Left ventricle myocardium superior (tissue), 1 donor: ENCODE measurements around the gene PICALM. TPM values are rescaled to one million over a fixed set of nuclear protein-coding genes. Genes with fewer than 3 reads are reported as not detected.
"Not testable (repeated sequence)": the region's sequence is repeated elsewhere in the genome, so short reads cannot be mapped to it uniquely, and the experiment has no call there.

Experiments used
- ATAC-seq: fragments of 200-7000 bp; cut with Tn5 transposase; one replicate; pipeline ENCODE4 v1.9.1; 2020; ENCODE audit warnings: mild to moderate bottlenecking, moderate library complexity
- DNase-seq: peaks from one replicate; pipeline ENCODE4 v3.0.0-alpha.2; 2020
- intact Hi-C: fragments of 100-400 bp; cut with micrococcal nuclease; formaldehyde crosslinking; loops from one replicate; pipeline ENCODE4 v1.11.0; 2022
- long read RNA-seq: library from polyadenylated mRNA; unstranded; transcript quantifications from one replicate; pipeline ENCODE4 v2.0.0, GENCODE V29; 2021
- total RNA-seq: library from RNA; stranded (reverse); fragmentation: NEBNext Ultra II Directional; extraction: Animal tissue kit (Norgen Biotek cat#: 25700); gene quantifications from one replicate; pipeline ENCODE4 v1.2.1, GENCODE V29; 2021
- donor health status: DM: no; HTN: yes; CAD: no; lungs with severe emphysema.

PICALM gene
- 122 TPM for total RNA-seq
- long read RNA-seq, transcript PICALM-205 (3 exons, 738 nt) = minor isoform, 7 of 65 reads
- long read RNA-seq, transcript PICALM-219 (20 exons, 3,474 nt) = major isoform, 11 of 65 reads
- long read RNA-seq, partial matches to known transcripts = 11 of 65 reads
- long read RNA-seq, other reads (novel, unspliced or antisense) = 35 of 65 reads

DNA sequence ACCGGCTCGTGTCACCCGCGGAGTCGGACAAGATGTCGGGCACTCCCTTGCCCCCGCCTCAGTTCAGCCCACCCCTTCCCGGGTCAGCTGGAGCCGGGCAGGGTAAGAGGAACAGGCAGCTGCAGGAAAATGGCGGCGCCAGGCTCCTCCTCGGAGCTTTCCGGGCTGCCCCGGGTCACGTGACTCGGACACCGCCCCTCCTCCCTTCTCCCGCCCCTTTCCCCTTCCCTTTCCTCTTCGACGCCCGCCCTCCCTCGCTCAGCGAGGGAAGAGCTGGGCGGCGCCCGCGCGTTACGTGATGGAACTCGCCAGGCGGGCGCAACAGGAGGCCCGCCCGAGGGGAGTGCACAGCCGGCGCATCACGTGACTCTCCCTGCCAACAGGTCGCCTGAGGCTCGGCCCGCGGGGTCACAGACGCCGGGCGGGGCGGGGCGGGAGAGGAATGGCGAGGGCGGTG lies at the start of gene PICALM:
Gene PICALM (minus strand): TSS at position 134 of the 457 bp plus-strand sequence. CDS start 304 bp downstream, outside the sequence.
- ATAC-seq (peak; percentile 96), DNase-seq (peak; percentile 99)
- intact Hi-C loops = no loop called here

GRCh38 chr11:86118253-86118652 lies 49.4 kb upstream of the PICALM start:
- intact Hi-C loops = no loop called here
- ATAC-seq (peak; percentile 35), DNase-seq (no peak)

GRCh38 chr11:86117712-86118063 lies 48.8 kb upstream of the PICALM start:
- intact Hi-C loops = no loop called here
- no peak for ATAC-seq
- no peak for DNase-seq

- intact Hi-C loops = no loop called here
- ATAC-seq (no peak), DNase-seq (no peak)
These were observed 48.3 kb upstream of the PICALM start for GRCh38 chr11:86117001-86117711.

DNA sequence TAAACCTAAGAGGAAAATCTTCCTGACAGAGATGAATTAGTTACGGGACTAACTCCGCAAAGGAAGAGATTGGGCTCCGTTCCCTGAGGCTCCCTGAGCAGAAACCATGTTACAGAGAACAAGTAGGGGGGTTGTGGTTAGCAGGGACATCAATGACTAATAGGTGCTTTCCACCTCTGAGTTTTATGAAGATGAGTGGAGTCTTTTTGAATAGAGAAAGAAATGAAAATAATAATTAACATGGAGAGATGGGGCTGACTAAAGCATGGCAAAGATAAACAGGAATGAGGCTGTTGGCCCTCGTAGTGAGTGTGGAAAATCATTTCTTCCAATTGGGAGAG lies 47.5 kb upstream of the PICALM start:
- ATAC-seq (no peak), DNase-seq (no peak)
- intact Hi-C loops = no loop called here

DNA sequence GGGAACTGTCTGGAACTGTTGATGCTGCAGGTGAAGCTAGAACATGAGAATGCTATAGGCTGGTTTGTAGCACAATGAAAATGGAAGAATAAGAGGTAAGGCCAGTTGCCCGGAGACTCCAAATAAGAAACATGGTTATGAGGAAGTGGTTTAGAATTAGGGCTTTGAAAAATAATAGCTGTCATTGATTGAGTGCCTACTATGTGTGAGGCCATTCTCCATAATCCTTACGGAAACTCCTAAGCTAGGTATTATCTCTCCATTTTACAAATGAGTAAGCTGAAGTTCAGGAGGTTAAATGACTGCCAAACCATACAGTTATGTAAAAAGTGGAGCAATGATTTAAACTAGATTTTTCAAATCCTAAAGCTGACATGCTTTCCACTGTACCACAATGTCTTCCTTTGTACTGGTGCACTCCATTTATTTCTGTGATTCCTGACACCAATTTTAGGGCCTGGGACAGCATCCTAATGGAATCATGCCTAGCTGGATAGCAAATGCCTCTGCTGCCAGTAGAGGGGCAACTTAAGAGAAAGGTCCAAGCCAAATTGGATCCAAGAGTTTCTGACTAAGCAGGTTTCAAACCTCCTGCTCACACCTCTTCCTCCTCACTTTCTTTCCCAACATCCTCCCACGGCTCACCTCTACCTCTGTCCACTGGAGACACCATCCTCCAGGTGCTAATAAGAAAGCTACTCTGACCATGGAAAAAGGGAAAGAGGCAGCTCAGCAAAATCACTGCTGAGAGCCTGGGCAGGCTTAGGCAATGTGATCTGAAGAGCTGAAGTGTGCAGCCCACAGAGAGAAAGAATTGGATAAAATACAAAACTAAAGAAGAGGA lies 46.9 kb upstream of the PICALM start:
- ATAC-seq (no peak), DNase-seq (no peak)
- intact Hi-C loops = no loop called here

GRCh38 chr11:86108890-86109638 lies 40.2 kb upstream of the PICALM start:
- intact Hi-C loops = no loop called here
- no peak for ATAC-seq
- no peak for DNase-seq

DNA sequence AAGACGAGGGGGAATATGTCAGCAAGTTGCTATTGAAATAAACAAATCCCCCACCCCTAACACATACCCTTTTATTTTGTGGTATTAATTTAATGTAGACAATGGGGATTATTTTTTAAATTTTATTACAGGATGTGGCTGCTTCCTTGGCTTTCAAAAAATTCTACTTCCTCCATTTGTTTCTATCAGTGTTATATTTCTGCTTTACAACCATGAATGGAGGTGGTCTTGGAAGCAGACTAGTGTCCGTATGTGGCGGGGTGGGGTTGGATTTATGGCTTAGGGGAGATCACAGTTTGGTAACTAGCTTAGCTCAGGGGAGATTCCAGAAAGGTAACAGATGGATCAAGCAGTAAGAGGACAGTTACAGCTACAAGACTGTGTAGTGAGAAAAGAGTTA lies 39.3 kb upstream of the PICALM start:
- intact Hi-C loops = no loop called here
- DNase-seq = no peak
- ATAC-seq = no peak

GRCh38 chr11:86106916-86107315 lies 38.0 kb upstream of the PICALM start:
- intact Hi-C loops = no loop called here
- ATAC-seq (no peak), DNase-seq (no peak)

GRCh38 chr11:86106031-86106430 lies 37.1 kb upstream of the PICALM start:
- ATAC-seq, intact Hi-C loops, DNase-seq: not testable (repeated sequence)

GRCh38 chr11:86105601-86106000 lies 36.7 kb upstream of the PICALM start:
- intact Hi-C loops, ATAC-seq, DNase-seq: not testable (repeated sequence)

- ATAC-seq (no peak), DNase-seq (no peak)
- intact Hi-C loops = no loop called here
These were observed 34.9 kb upstream of the PICALM start for GRCh38 chr11:86103808-86104207.

DNA sequence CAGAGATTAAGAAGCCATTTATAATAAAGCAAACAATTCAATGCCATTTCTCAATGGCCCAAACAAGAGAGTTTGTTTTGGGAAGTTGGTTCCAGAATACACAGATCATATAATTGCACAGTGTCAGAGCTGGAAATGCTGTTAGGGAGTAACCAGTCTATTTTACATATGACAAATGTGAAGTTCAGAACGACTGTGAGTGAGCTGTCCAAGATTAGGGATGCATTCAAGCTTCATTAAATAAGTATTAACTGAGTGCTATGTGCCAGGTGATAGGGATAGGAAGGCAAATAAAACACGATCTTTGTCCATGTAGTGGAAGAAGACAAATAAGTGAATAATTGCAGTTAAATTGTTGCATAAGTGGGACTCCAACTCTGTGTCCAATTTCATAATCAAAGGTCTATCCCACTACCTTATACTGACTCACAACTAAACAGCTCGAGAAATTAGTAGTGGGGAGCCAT lies 33.1 kb upstream of the PICALM start:
- intact Hi-C loops = no loop called here
- DNase-seq (no peak), ATAC-seq (no peak)

GRCh38 chr11:86101493-86101892 lies 32.6 kb upstream of the PICALM start:
- ATAC-seq = no peak
- intact Hi-C loops = no loop called here
- DNase-seq = no peak

DNA sequence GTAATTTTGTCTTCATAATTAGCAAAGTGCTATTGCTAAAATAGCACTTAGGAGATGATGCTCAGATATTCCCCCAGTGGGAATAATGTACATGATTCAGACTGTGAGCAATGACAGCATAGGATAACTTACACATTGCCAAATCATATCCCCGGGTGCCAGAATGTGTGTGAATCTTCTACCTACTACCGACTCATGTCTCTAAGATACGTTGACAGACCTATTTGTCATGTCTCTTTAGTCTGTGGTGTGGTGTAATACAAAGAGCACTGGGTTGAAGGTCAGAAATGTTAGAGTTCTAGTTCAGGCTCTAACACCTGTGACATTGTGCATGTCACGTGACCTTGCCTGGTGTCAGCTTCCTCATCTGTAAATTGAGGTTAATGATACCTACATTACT lies 31.0 kb upstream of the PICALM start:
- no peak for ATAC-seq
- DNase-seq = no peak
- intact Hi-C loops = no loop called here

GRCh38 chr11:86097980-86098379 lies 29.1 kb upstream of the PICALM start:
- DNase-seq (no peak), ATAC-seq (no peak)
- intact Hi-C loops = no loop called here

- DNase-seq = no peak
- no peak for ATAC-seq
These were observed 22.7 kb upstream of the PICALM start for GRCh38 chr11:86091566-86091965.

DNA sequence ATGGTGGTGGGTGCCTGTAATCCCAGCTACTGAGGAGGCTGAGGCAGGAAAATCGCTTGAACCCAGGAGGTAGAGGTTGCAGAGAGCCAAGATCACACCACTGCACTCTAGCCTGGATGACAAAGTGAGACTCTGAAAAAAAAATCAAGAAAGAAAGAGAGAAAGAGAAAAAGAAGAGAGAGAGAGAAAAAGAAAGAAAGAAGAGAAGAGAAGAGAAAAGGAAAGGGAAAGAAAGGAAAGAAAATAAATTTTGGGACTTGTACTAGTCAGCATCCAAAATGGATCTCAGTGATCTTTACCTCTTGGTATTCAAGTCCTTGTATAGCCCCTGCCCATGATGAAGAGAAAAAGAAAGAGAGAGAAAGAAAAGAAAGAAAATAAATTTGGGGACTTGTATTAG lies 22.2 kb upstream of the PICALM start:
- ATAC-seq = no peak
- intact Hi-C loops = no loop called here
- no peak for DNase-seq

More at GRCh38 chr11:86091566-86091965, 22.7 kb upstream of the PICALM start:
- intact Hi-C loops = no loop called here

DNA sequence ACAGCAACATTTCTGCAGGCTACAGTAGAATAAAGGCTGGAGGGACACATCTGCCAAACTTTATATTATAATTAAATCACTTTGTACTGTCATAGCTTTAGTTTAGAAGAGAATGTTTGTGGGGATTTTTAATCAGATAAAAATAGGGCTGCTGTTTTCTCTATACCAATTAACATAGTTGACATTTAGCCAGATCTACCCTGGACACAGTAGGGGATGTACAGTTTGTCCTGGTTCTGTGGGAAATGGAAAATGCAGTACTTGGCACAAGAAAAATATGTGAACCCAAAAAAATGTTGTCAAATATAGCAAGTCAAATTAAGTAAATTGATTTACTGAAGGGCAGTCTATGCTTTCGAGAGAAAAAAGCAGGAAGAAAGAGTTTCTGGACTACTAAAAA lies 20.8 kb upstream of the PICALM start:
- ATAC-seq (peak; percentile 54), DNase-seq (no peak)
- intact Hi-C loops = no loop called here
